Lower leg skin (tissue), 4 donors: ENCODE measurements around the gene GNAL. TPM values are rescaled to one million over a fixed set of nuclear protein-coding genes. Genes with fewer than 3 reads are reported as not detected.

Experiments
- DNase-seq, 2 donors: peaks; one replicate each; pipeline ENCODE4 v3.0.0-alpha.2; 2019; ENCODE audit warnings: low spot score in 2 of 2
- H3K4me3 ChIP-seq: fragments of 200-600 bp; sonication (generic); 2 replicates; pipeline ENCODE4 v1.5.1; 2017; ENCODE audit warnings: mild to moderate bottlenecking, low read depth; ENCODE audit not compliant: poor library complexity, severe bottlenecking
- POLR2A ChIP-seq, 2 donors: fragments of 450-650 bp; IDR thresholded peaks; one replicate each; pipeline ENCODE4 v1.6.1; 2016 to 2017; ENCODE audit warnings: antibody characterized with exemption in 2 of 2, mild to moderate bottlenecking in 1 of 2, moderate library complexity in 1 of 2
- WGBS, 2 donors: methylation state at CpG; one replicate each; pipeline ENCODE4 v1.1.5; 2018; 5-methylcytosine and 5-hydroxymethylcytosine counted together
- intact Hi-C: fragments of 100-400 bp; cut with DNase I; formaldehyde crosslinking; loops from one replicate; pipeline ENCODE4 v1.15.0; 2023; ENCODE audit warnings: low total_unique reads
- total RNA-seq, 4 donors: library from RNA; depleted of rRNA; stranded (reverse); fragments of >200 nt; gene quantifications; one replicate each; pipeline ENCODE4 v1.1.0, GENCODE V29; 2016
- TF ChIP-seq, protein P1 (sequence below), 3 donors: fragments of 450-650 bp; IDR thresholded peaks; one replicate each; pipeline ENCODE4 v1.5.1; 2016; ENCODE audit warnings: antibody characterized with exemption in 3 of 3, mild to moderate bottlenecking in 3 of 3, moderate library complexity in 2 of 3

Gene GNAL
- total RNA-seq, 4 donors from 2014 or later: 12.3 to 15.9 (median 14.5) TPM

DNA sequence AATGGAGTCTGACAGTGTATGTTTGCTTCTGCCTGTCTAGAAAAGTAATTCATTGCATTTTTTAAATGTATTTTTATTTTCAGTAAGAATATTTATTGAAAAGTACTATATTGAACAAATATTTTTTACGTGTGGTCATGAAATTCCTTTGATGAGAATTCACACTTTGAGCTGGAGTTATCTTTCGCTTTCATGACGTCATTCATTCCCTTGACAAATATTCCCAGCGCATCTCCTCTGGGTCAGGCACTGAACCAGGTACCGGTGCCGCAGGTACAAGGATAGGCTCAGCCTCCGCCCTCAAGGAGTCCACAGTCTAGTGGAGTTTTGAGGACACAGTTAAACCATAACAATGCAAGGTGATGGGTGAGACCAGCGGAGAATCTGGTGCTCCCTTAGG is 60.2 kb downstream of the GNAL start:
- H3K4me3 ChIP-seq: no peak overlapping the region
- DNase-seq: no peak
- 92 to 94% methylated on average over 8 of the region's 8 CpGs for WGBS, 2 donors
- intact Hi-C loops: no loop called here
- TF ChIP-seq, protein P1, sequence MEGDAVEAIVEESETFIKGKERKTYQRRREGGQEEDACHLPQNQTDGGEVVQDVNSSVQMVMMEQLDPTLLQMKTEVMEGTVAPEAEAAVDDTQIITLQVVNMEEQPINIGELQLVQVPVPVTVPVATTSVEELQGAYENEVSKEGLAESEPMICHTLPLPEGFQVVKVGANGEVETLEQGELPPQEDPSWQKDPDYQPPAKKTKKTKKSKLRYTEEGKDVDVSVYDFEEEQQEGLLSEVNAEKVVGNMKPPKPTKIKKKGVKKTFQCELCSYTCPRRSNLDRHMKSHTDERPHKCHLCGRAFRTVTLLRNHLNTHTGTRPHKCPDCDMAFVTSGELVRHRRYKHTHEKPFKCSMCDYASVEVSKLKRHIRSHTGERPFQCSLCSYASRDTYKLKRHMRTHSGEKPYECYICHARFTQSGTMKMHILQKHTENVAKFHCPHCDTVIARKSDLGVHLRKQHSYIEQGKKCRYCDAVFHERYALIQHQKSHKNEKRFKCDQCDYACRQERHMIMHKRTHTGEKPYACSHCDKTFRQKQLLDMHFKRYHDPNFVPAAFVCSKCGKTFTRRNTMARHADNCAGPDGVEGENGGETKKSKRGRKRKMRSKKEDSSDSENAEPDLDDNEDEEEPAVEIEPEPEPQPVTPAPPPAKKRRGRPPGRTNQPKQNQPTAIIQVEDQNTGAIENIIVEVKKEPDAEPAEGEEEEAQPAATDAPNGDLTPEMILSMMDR (IDR thresholded peaks at IDR 0.05): no peak
- no peak for TF ChIP-seq POLR2A (IDR thresholded peaks at IDR 0.05)

GRCh38 chr18:11750171-11750570 is 61.1 kb downstream of the GNAL start:
- no peak for DNase-seq
- intact Hi-C loops: no loop called here
- H3K4me3 ChIP-seq: no peak overlapping the region
- TF ChIP-seq, protein P1 (IDR thresholded peaks at IDR 0.05): no peak
- no peak for TF ChIP-seq POLR2A (IDR thresholded peaks at IDR 0.05)
- WGBS, 2 donors: 90 to 92% methylated on average over 16 of the region's 16 CpGs

DNA sequence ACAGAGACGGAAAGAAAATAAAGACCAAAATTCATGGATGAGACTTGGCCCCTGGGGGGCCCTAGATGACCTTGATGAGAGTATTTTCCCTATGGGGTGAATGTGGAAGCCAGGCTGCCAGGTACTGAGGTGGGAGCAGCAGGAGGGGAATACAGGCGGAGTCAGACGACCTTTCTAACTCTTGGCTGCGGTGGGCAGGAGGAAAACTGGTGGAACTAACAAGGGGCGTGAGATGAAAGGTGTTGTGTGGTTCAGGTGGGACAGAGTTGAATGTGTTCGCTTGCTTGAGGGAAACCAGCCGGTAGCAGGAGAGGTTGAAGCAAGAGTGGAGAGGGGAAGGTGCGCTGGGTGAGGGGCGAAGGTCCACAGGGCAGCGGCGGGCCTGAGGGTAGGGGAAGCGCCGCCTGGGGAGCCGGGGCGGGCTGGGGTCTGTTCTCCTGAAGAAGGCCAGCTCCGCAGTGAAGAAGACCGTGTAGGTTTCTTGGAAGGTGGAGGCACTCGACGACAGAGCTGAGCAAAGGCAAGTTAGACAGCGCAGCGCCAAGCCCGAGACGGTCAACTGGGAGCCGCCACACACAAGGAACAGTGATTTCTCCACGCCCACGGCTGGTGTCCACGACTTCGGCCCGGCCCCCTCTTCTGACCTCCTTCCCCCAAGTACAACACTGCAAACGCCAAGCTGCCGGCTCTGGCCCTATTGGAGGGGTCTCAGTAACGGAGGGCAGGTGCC is 61.7 kb downstream of the GNAL start:
- no peak for DNase-seq
- intact Hi-C loops: no loop called here
- H3K4me3 ChIP-seq: no peak overlapping the region
- 87 to 88% methylated on average over 32 of the region's 32 CpGs for WGBS, 2 donors
- TF ChIP-seq, protein P1 (IDR thresholded peaks at IDR 0.05): no peak
- no peak for TF ChIP-seq POLR2A (IDR thresholded peaks at IDR 0.05)

- no peak for TF ChIP-seq POLR2A (IDR thresholded peaks at IDR 0.05)
- TF ChIP-seq, protein P1 (IDR thresholded peaks at IDR 0.05): no peak
- WGBS, 2 donors: 3 to 5% methylated on average over 55 to 59 of the region's 81 CpGs
- no peak for DNase-seq
- peak overlapping the region; percentile 11 for H3K4me3 ChIP-seq
- intact Hi-C loops: no loop called here
Measured at GRCh38 chr18:11751341-11752115, 62.5 kb downstream of the GNAL start.

- H3K4me3 ChIP-seq: peak overlapping the region; percentile 11
- WGBS, 2 donors: 1 to 2% methylated on average over 47 to 61 of the region's 64 CpGs
- no peak for DNase-seq
- TF ChIP-seq, protein P1 (IDR thresholded peaks at IDR 0.05): no peak
- no peak for TF ChIP-seq POLR2A (IDR thresholded peaks at IDR 0.05)
- intact Hi-C loops: no loop called here
Measured at GRCh38 chr18:11752116-11752911, 63.2 kb downstream of the GNAL start.
